MCF 10A (cell line): ENCODE measurements around the gene OR4Q2. TPM values are rescaled to one million over a fixed set of nuclear protein-coding genes. Genes with fewer than 3 reads are reported as not detected.

Experiments
- BruUV-seq: library from RNA; stranded (reverse); fragments of 400-500 nt; replicated peaks from 2 replicates; lab custom pipeline; 2021; lab: Mats Ljungman, UMichigan
- CTCF ChIA-PET: fragments of 300-600 bp; sonication (Branson Sonifier 250); formaldehyde crosslinking; extraction: SDS; loops from one replicate; lab custom pipeline; 2021; ENCODE audit warnings: antibody characterized with exemption, inconsistent platforms; lab: Yijun Ruan, JAX
- POLR2A ChIA-PET: fragments of 300-600, 350-650 bp; sonication (Branson Sonifier 250); formaldehyde crosslinking; extraction: SDS; loops from one replicate; lab custom pipeline; 2020; ENCODE audit warnings: antibody characterized with exemption, inconsistent platforms; lab: Yijun Ruan, JAX
- DNase-seq: peaks from one replicate; pipeline ENCODE4 v3.0.0-alpha.2; 2018; ENCODE audit not compliant: unreplicated experiment
- H3K27ac Mint-ChIP-seq: one replicate; pipeline ENCODE4 v1.8.0; 2022; ENCODE audit warnings: mild to moderate bottlenecking, low read depth, mixed read lengths; ENCODE audit not compliant: unreplicated experiment
- H3K27me3 Mint-ChIP-seq: one replicate; pipeline ENCODE4 v1.8.0; 2022; ENCODE audit warnings: mixed read lengths; ENCODE audit not compliant: insufficient read depth, unreplicated experiment
- H3K36me3 Mint-ChIP-seq: one replicate; pipeline ENCODE4 v1.8.0; 2022; ENCODE audit warnings: mild to moderate bottlenecking, moderate library complexity, mixed read lengths; ENCODE audit not compliant: insufficient read depth, unreplicated experiment
- H3K4me1 Mint-ChIP-seq: one replicate; pipeline ENCODE4 v1.8.0; 2022; ENCODE audit warnings: mixed read lengths; ENCODE audit not compliant: insufficient read depth, unreplicated experiment
- H3K4me3 Mint-ChIP-seq: one replicate; pipeline ENCODE4 v1.8.0; 2022; ENCODE audit warnings: mild to moderate bottlenecking, moderate library complexity, mixed read lengths; ENCODE audit not compliant: unreplicated experiment
- H3K9me3 Mint-ChIP-seq: one replicate; pipeline ENCODE4 v1.8.0; 2022; ENCODE audit warnings: mixed read lengths; ENCODE audit not compliant: unreplicated experiment
- CTCF ChIP-seq: fragments of 200-600 bp; IDR thresholded peaks from one replicate; pipeline ENCODE4 v1.8.0; 2022; ENCODE audit warnings: antibody characterized with exemption, mild to moderate bottlenecking; ENCODE audit not compliant: unreplicated experiment
- intact Hi-C: fragments of 100-400 bp; cut with micrococcal nuclease; formaldehyde crosslinking; loops from 2 replicates; pipeline ENCODE4 v1.14.1; 2022
- total RNA-seq: library from RNA; stranded (reverse); gene quantifications from 2 replicates; pipeline ENCODE4 v1.2.3, GENCODE V29; 2022

The OR4Q2 gene
- total RNA-seq, 1 experiment from 2014 or later: not detected

DNA sequence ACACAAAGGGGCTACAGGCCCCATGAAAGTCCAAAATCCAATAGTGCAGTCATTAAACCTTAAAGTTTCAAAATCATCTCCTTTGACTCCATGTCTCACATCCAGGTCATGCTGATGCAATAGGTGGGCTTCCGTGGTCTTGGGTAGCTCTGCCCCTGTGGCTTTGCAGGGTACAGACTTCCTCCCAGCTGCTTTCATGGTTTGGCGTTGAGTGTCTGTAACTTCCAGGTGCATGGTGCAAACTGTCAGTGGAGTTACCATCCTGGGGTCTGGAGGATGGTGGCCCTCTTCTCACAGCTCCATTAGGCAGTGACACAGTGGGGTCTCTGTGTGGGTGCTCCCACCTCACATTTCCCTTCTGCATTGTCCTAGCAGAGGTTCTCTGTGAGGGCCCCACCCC lies 8.5 kb upstream of the OR4Q2 start:
- H3K36me3 Mint-ChIP-seq: no peaks in the 10 kb centered on the region
- intact Hi-C loops: no loop called here
- no TSS peak for BruUV-seq

GRCh38 chr14:20002319-20002718 lies 356 bp downstream of the OR4Q2 start:
- ChIA-PET POLR2A (no interaction called here), CTCF (no interaction called here)

More for the DNA sequence above, 8.5 kb upstream of the OR4Q2 start:
- no peak for TF ChIP-seq CTCF
- DNase-seq: no peak
- no peak overlapping the region for H3K27ac Mint-ChIP-seq
- CTCF ChIA-PET: no interaction called here
- H3K4me3 Mint-ChIP-seq: no peak overlapping the region
- no peaks in the 10 kb centered on the region for H3K9me3 Mint-ChIP-seq
- POLR2A ChIA-PET: no interaction called here
- peaks cover 25% of the 10 kb centered on the region for H3K27me3 Mint-ChIP-seq
- no peaks in the 10 kb centered on the region for H3K4me1 Mint-ChIP-seq

GRCh38 chr14:20008156-20008555 lies 6.2 kb downstream of the OR4Q2 start:
- peaks cover 26% of the 10 kb centered on the region for H3K9me3 Mint-ChIP-seq
- H3K4me1 Mint-ChIP-seq: no peaks in the 10 kb centered on the region

More at GRCh38 chr14:20002319-20002718, 356 bp downstream of the OR4Q2 start:
- BruUV-seq: no TSS peak
- Mint-ChIP-seq H3K4me3 (no peak overlapping the region), H3K27me3 (peaks cover 26% of the 10 kb centered on the region), H3K27ac (no peak overlapping the region), H3K4me1 (no peaks in the 10 kb centered on the region), H3K36me3 (no peaks in the 10 kb centered on the region), H3K9me3 (peaks cover 8% of the 10 kb centered on the region)
- intact Hi-C loops: no loop called here
- no peak for TF ChIP-seq CTCF
- DNase-seq: no peak

DNA sequence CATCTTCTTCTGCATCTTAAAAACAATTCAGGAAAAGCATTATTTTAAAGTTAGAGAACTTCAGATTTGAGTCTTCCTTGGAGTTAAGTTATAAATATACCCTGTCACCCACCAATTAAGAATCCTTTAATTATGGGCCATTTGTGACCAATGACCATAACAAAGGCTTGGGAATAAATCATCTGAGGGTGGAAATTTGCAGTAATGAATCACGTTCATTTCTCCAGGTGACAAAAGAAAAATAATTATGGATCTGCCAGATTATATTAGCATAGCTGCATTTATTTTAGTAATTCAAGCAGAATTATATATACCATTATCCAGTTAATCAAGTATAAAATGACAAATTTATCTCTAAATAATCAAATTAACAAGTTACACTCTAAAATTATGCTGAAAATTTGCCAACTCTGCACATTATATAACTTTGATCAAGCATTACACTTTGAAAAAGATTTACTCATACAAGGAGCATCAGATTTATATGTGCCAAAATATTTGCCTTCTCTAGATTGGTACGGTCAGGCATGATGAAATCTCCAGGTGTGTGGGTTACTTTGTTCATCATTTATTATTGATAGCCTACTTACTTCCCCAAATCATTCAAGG lies 17.4 kb downstream of the OR4Q2 start, which contains the start of gene OR4K14:
Gene OR4K14, minus strand, starts transcription at position 51 of the 609 bp plus-strand sequence. CDS start 4,114 bp downstream, outside the sequence.
- Mint-ChIP-seq H3K4me1 (no peaks in the 10 kb centered on the region), H3K9me3 (no peaks in the 10 kb centered on the region), H3K36me3 (peaks cover 3% of the 10 kb centered on the region), H3K4me3 (no peak within 1 kb of the TSS), H3K27ac (no peak within 1 kb of the TSS), H3K27me3 (peaks cover 50% of the 10 kb centered on the region)
- POLR2A ChIA-PET: no interaction called here
- CTCF ChIA-PET: no interaction called here
- no TSS peak for BruUV-seq
- TF ChIP-seq CTCF: no peak
- intact Hi-C loops: no loop called here
- DNase-seq: no peak

More at GRCh38 chr14:20008156-20008555, 6.2 kb downstream of the OR4Q2 start:
- ChIA-PET POLR2A (no interaction called here), CTCF (no interaction called here)
- no peaks in the 10 kb centered on the region for H3K36me3 Mint-ChIP-seq
- no peak overlapping the region for H3K27ac Mint-ChIP-seq
- no peak for DNase-seq
- TF ChIP-seq CTCF: no peak
- H3K4me3 Mint-ChIP-seq: no peak overlapping the region
- H3K27me3 Mint-ChIP-seq: peaks cover 36% of the 10 kb centered on the region
- intact Hi-C loops: no loop called here
- no TSS peak for BruUV-seq
